IMR-90 (cell line): ENCODE results near the gene ZBED2. TPM values are rescaled to one million over a fixed set of nuclear protein-coding genes. Genes with fewer than 3 reads are reported as not detected.

Source experiments
- ATAC-seq: fragments of 200-7000 bp; cut with Tn5 transposase; 2 replicates; pipeline ENCODE4 v1.9.1; 2020; ENCODE audit warnings: low read depth, mild to moderate bottlenecking, moderate library complexity
- BruUV-seq: library from RNA; stranded (reverse); fragments of 400-500 nt; replicated peaks from 2 replicates; lab custom pipeline; 2021; lab: Mats Ljungman, UMichigan
- CTCF ChIA-PET: fragments of 300-600 bp; formaldehyde crosslinking; extraction: SDS; loops from one replicate; lab custom pipeline; 2021; ENCODE audit warnings: antibody characterized with exemption; lab: Yijun Ruan, JAX
- POLR2A ChIA-PET: fragments of 300-600 bp; sonication (Branson Sonifier 250); formaldehyde crosslinking; loops from one replicate; lab custom pipeline; 2022; ENCODE audit warnings: antibody characterized with exemption; ENCODE audit not compliant: unreplicated experiment; lab: Charles Lee
- DNase-seq: peaks from one replicate; pipeline ENCODE4 v3.0.0; 2013
- H2AFZ ChIP-seq: replicated peaks from 2 replicates; pipeline ENCODE3; 2013; ENCODE audit warnings: low read length, mild to moderate bottlenecking; ENCODE audit not compliant: poor library complexity
- H2AK5ac ChIP-seq: 2 replicates; pipeline ENCODE4 v1.6.1; 2013; ENCODE audit warnings: low read depth, low read length, inconsistent platforms
- H2AK9ac ChIP-seq: replicated peaks from 2 replicates; pipeline ENCODE3; 2013; ENCODE audit warnings: mild to moderate bottlenecking, low read depth, low read length, moderate library complexity; ENCODE audit not compliant: poor library complexity
- H2BK120ac ChIP-seq: 2 replicates; pipeline ENCODE4 v1.6.1; 2013; ENCODE audit warnings: low read depth, low read length, inconsistent platforms
- H2BK15ac ChIP-seq: 3 replicates; pipeline ENCODE4 v1.6.1; 2013; ENCODE audit warnings: low read depth, low read length, inconsistent platforms
- H2BK20ac ChIP-seq: 2 replicates; pipeline ENCODE4 v1.6.1; 2013; ENCODE audit warnings: low read depth, mild to moderate bottlenecking, inconsistent platforms, low read length, moderate library complexity
- H2BK5ac ChIP-seq: 2 replicates; pipeline ENCODE4 v1.6.1; 2013; ENCODE audit warnings: mild to moderate bottlenecking, low read depth, low read length, inconsistent platforms; ENCODE audit not compliant: poor library complexity, severe bottlenecking
- H3K14ac ChIP-seq: replicated peaks from 2 replicates; pipeline ENCODE4 v1.6.1; 2013; ENCODE audit warnings: low read depth, low read length, inconsistent platforms
- H3K18ac ChIP-seq: 2 replicates; pipeline ENCODE4 v1.6.1; 2013; ENCODE audit warnings: low read depth, low read length, control low read depth
- H3K23ac ChIP-seq: 2 replicates; pipeline ENCODE4 v1.6.1; 2013; ENCODE audit warnings: low read depth, low read length, inconsistent platforms
- H3K27ac ChIP-seq: 2 replicates; pipeline ENCODE4 v1.5.1; 2013; ENCODE audit warnings: mild to moderate bottlenecking, control low read depth, low read length; ENCODE audit not compliant: insufficient read depth
- H3K27me3 ChIP-seq: 2 replicates; pipeline ENCODE4 v1.6.1; 2013; ENCODE audit warnings: low read length; ENCODE audit not compliant: control insufficient read depth, insufficient read depth
- H3K36me3 ChIP-seq: 2 replicates; pipeline ENCODE4 v1.6.1; 2013; ENCODE audit warnings: low read length, mixed read lengths; ENCODE audit not compliant: control insufficient read depth, insufficient read depth
- H3K4ac ChIP-seq: 2 replicates; pipeline ENCODE4 v1.6.1; 2013; ENCODE audit warnings: low read depth, low read length, inconsistent platforms
- H3K4me1 ChIP-seq: 2 replicates; pipeline ENCODE4 v1.6.1; 2013; ENCODE audit warnings: low read length, mixed read lengths; ENCODE audit not compliant: control insufficient read depth, insufficient read depth
- H3K4me2 ChIP-seq: 2 replicates; pipeline ENCODE4 v1.6.1; 2013; ENCODE audit warnings: low read depth, mild to moderate bottlenecking, control low read depth, low read length, moderate library complexity
- H3K4me3 ChIP-seq: 2 replicates; pipeline ENCODE4 v1.5.1; 2013; ENCODE audit warnings: low read depth, mild to moderate bottlenecking, control low read depth, low read length, moderate library complexity; ENCODE audit not compliant: insufficient read depth
- H3K56ac ChIP-seq: 2 replicates; pipeline ENCODE4 v1.6.1; 2013; ENCODE audit warnings: low read length, inconsistent platforms; ENCODE audit not compliant: insufficient read depth; ENCODE audit errors: extremely low read depth
- H3K79me1 ChIP-seq, 2 experiments: 2 replicates each; pipeline ENCODE4 v1.6.1; 2013; ENCODE audit warnings: low read length in 2 of 2, inconsistent platforms in 1 of 2, low read depth in 1 of 2
- H3K9ac ChIP-seq: 2 replicates; pipeline ENCODE4 v1.6.1; 2013; ENCODE audit warnings: low read depth, low read length, control low read depth
- H3K9me1 ChIP-seq: 2 replicates; pipeline ENCODE4 v1.6.1; 2013; ENCODE audit warnings: low read length, inconsistent platforms; ENCODE audit not compliant: insufficient read depth
- H3K9me3 ChIP-seq: 2 replicates; pipeline ENCODE4 v1.6.1; 2013; ENCODE audit warnings: low read length; ENCODE audit not compliant: control insufficient read depth, insufficient read depth
- H4K20me1 ChIP-seq: 2 replicates; pipeline ENCODE4 v1.6.1; 2013; ENCODE audit warnings: low read length, inconsistent platforms; ENCODE audit not compliant: insufficient read depth
- H4K5ac ChIP-seq: 2 replicates; pipeline ENCODE4 v1.6.1; 2013; ENCODE audit warnings: mild to moderate bottlenecking, low read depth, low read length, control low read depth
- H4K8ac ChIP-seq, 2 experiments: 2 replicates each; pipeline ENCODE4 v1.6.1; 2013; ENCODE audit warnings: low read depth in 2 of 2, low read length in 2 of 2, control low read depth in 1 of 2, inconsistent platforms in 1 of 2
- H4K91ac ChIP-seq: 2 replicates; pipeline ENCODE4 v1.6.1; 2013; ENCODE audit warnings: low read depth, low read length, inconsistent platforms; ENCODE audit not compliant: insufficient read depth
- BHLHE40 ChIP-seq: fragments of 150-350 bp; IDR thresholded peaks from 2 replicates; pipeline ENCODE4 v1.6.1; 2016; ENCODE audit warnings: mild to moderate bottlenecking, low read depth, low read length
- CEBPB ChIP-seq: IDR thresholded peaks from 2 replicates; pipeline ENCODE4 v1.6.1; 2012; ENCODE audit warnings: low read depth, low read length, improper control_type of control experiment
- CHD1 ChIP-seq: IDR thresholded peaks from 2 replicates; pipeline ENCODE4 v1.6.1; 2012; ENCODE audit warnings: low read depth, low read length, improper control_type of control experiment
- FOS ChIP-seq: fragments of 150-350 bp; IDR thresholded peaks from 2 replicates; pipeline ENCODE4 v1.6.1; 2016; ENCODE audit warnings: low read depth, low read length
- MAFK ChIP-seq: IDR thresholded peaks from 2 replicates; pipeline ENCODE4 v1.6.1; 2012; ENCODE audit warnings: low read depth, low read length, improper control_type of control experiment
- MAZ ChIP-seq: IDR thresholded peaks from 2 replicates; pipeline ENCODE4 v1.6.1; 2012; ENCODE audit warnings: low read depth, mild to moderate bottlenecking, low read length, improper control_type of control experiment, moderate library complexity, borderline replicate concordance
- MXI1 ChIP-seq: IDR thresholded peaks from 2 replicates; pipeline ENCODE4 v1.6.1; 2012; ENCODE audit warnings: low read depth, mild to moderate bottlenecking, low read length, moderate library complexity, borderline replicate concordance
- NFE2L2 ChIP-seq: fragments of 150-350 bp; IDR thresholded peaks from 2 replicates; pipeline ENCODE4 v1.6.1; 2016; ENCODE audit warnings: low read depth, mild to moderate bottlenecking, low read length
- POLR2A ChIP-seq: IDR thresholded peaks from 2 replicates; pipeline ENCODE4 v1.6.1; 2012; ENCODE audit warnings: mild to moderate bottlenecking, low read depth, low read length
- RAD21 ChIP-seq: IDR thresholded peaks from 2 replicates; pipeline ENCODE4 v1.6.1; 2012; ENCODE audit warnings: low read length, improper control_type of control experiment
- RCOR1 ChIP-seq: IDR thresholded peaks from 2 replicates; pipeline ENCODE4 v1.6.1; 2012; ENCODE audit warnings: mild to moderate bottlenecking, low read length, improper control_type of control experiment; ENCODE audit not compliant: insufficient replicate concordance
- RFX5 ChIP-seq: IDR thresholded peaks from 2 replicates; pipeline ENCODE4 v1.8.0; 2012; ENCODE audit warnings: low read depth, mild to moderate bottlenecking, low read length, moderate library complexity
- SMC3 ChIP-seq: fragments of 150-350 bp; IDR thresholded peaks from 2 replicates; pipeline ENCODE4 v1.6.1; 2016; ENCODE audit warnings: low read depth, mild to moderate bottlenecking, antibody characterized with exemption, low read length, moderate library complexity
- WGBS, 2 experiments: methylation state at CpG; one replicate each; pipeline versions ENCODE4 v1.1.5 to v1.1.7; 2013; ENCODE audit warnings: missing lambda C conversion rate in 2 of 2; ENCODE audit not compliant: insufficient read length in 1 of 2; ENCODE audit errors: extremely low coverage in 2 of 2; 5-methylcytosine and 5-hydroxymethylcytosine counted together
- dilution Hi-C: fragments of 300-500 bp; cut with HindIII; formaldehyde crosslinking; loops from one replicate; pipeline ENCODE4 v1.14.3; 2018; ENCODE audit warnings: low sequenced_read_pairs; ENCODE audit not compliant: unreplicated experiment
- in situ Hi-C: fragments of 300-500 bp; cut with MboI; formaldehyde crosslinking; loops from 3 replicates; pipeline ENCODE4 v1.14.3; 2019; ENCODE audit warnings: low sequenced_read_pairs, inconsistent platforms, mixed read lengths
- intact Hi-C: fragments of 100-400 bp; cut with micrococcal nuclease; formaldehyde crosslinking; loops from 2 replicates; pipeline ENCODE4 v1.10.0; 2022
- polyA plus RNA-seq, 3 experiments: library from polyadenylated mRNA; depleted of rRNA; stranded (reverse); fragments of >200 nt; gene quantifications; 2 replicates each; pipeline ENCODE4 v1.2.3, GENCODE V29; 2012; ENCODE audit warnings: low replicate concordance in 1 of 3
- total RNA-seq: library from RNA; depleted of rRNA; stranded (reverse); fragments of >200 nt; gene quantifications from 2 replicates; pipeline ENCODE4 v1.2.3, GENCODE V29; 2012
- TF ChIP-seq, protein P1 (sequence below): conservative IDR thresholded peaks from 2 replicates; pipeline ENCODE4 v1.5.1; 2012; ENCODE audit warnings: mild to moderate bottlenecking, low read depth, low read length, improper control_type of control experiment
- TF ChIP-seq, protein P2 (sequence below): fragments of 150-350 bp; IDR thresholded peaks from 2 replicates; pipeline ENCODE4 v1.6.1; 2017; ENCODE audit warnings: mild to moderate bottlenecking, antibody characterized with exemption, low read length, low read depth
- TF ChIP-seq, protein P3 (sequence below): fragments of 150-350 bp; IDR thresholded peaks from 2 replicates; pipeline ENCODE4 v1.6.1; 2016; ENCODE audit warnings: low read depth, mild to moderate bottlenecking, low read length, moderate library complexity, borderline replicate concordance

The ZBED2 gene
- total and polyA plus RNA-seq, 2 of the 4 experiments (the other 2 are of a cell fraction): 0.51 to 0.72 TPM

GRCh38 chr3:111608383-111608782 lies 13.2 kb upstream of the ZBED2 start:
- Histone ChIP-seq H2BK120ac (peak overlapping the region; percentile 62; the same call in 1 of the 2 replicates), H3K9ac (no peak overlapping the region), H3K27me3 (no peaks in the 10 kb centered on the region), H3K9me3 (no peaks in the 10 kb centered on the region), H3K4me2 (no peak overlapping the region; the same call in 1 of the 2 replicates), H3K14ac (0 out of 2 replicates have a peak overlapping the region, but pooled peaks have one; percentile 65), H3K27ac (no peak overlapping the region), H4K20me1 (no peaks in the 10 kb centered on the region), H3K9me1 (no peaks in the 10 kb centered on the region), H4K5ac (peak overlapping the region; percentile 82; the same call in 1 of the 2 replicates), H3K56ac (no peak overlapping the region), H2BK15ac (peak overlapping the region; percentile 91; the same call in 2 of the 3 replicates), H3K36me3 (no peaks in the 10 kb centered on the region), H3K4ac (peak overlapping the region; percentile 76; the same call in 1 of the 2 replicates), H3K23ac (no peak overlapping the region), H3K4me3 (no peak overlapping the region), H2AK9ac (no peak overlapping the region), H2BK5ac (peak overlapping the region; percentile 77), H3K79me1 (no peaks in the 10 kb centered on the region), H4K91ac (no peak overlapping the region), H2AK5ac (0 out of 2 replicates have a peak overlapping the region, but pooled peaks have one; percentile 10), H3K4me1 (peaks cover 6% of the 10 kb centered on the region), H4K8ac (peak overlapping the region in 1 of 2 experiments; percentile 55; a peak in 3 of 4 replicates), H3K18ac (peak overlapping the region; percentile 93; the same call in 1 of the 2 replicates), H2BK20ac (peak overlapping the region; percentile 65; the same call in 1 of the 2 replicates), H2AFZ (no peak overlapping the region)
- 0 out of 2 replicates have a peak, but pooled peaks have one; percentile 18 for ATAC-seq
- in situ Hi-C loops: no loop called here
- no peak for DNase-seq
- WGBS, 2 experiments: no CpG with 5 or more reads among the region's 2 CpGs
- intact Hi-C loops: no loop called here
- ChIA-PET CTCF (no interaction called here), POLR2A (no interaction called here)
- BruUV-seq: no TSS peak
- dilution Hi-C loops: no loop called here
- no peak for TF ChIP-seq BHLHE40
- TF ChIP-seq, protein P1, sequence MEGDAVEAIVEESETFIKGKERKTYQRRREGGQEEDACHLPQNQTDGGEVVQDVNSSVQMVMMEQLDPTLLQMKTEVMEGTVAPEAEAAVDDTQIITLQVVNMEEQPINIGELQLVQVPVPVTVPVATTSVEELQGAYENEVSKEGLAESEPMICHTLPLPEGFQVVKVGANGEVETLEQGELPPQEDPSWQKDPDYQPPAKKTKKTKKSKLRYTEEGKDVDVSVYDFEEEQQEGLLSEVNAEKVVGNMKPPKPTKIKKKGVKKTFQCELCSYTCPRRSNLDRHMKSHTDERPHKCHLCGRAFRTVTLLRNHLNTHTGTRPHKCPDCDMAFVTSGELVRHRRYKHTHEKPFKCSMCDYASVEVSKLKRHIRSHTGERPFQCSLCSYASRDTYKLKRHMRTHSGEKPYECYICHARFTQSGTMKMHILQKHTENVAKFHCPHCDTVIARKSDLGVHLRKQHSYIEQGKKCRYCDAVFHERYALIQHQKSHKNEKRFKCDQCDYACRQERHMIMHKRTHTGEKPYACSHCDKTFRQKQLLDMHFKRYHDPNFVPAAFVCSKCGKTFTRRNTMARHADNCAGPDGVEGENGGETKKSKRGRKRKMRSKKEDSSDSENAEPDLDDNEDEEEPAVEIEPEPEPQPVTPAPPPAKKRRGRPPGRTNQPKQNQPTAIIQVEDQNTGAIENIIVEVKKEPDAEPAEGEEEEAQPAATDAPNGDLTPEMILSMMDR: no peak
- no peak for TF ChIP-seq MAFK
- TF ChIP-seq SMC3: no peak
- TF ChIP-seq CHD1: no peak
- no peak for TF ChIP-seq RAD21
- TF ChIP-seq RCOR1: no peak
- TF ChIP-seq CEBPB: no peak
- no peak for TF ChIP-seq RFX5
- TF ChIP-seq NFE2L2: no peak
- TF ChIP-seq MAZ: no peak
- no peak for TF ChIP-seq MXI1
- TF ChIP-seq, protein P2, sequence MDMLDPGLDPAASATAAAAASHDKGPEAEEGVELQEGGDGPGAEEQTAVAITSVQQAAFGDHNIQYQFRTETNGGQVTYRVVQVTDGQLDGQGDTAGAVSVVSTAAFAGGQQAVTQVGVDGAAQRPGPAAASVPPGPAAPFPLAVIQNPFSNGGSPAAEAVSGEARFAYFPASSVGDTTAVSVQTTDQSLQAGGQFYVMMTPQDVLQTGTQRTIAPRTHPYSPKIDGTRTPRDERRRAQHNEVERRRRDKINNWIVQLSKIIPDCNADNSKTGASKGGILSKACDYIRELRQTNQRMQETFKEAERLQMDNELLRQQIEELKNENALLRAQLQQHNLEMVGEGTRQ: no peak
- TF ChIP-seq, protein P3, sequence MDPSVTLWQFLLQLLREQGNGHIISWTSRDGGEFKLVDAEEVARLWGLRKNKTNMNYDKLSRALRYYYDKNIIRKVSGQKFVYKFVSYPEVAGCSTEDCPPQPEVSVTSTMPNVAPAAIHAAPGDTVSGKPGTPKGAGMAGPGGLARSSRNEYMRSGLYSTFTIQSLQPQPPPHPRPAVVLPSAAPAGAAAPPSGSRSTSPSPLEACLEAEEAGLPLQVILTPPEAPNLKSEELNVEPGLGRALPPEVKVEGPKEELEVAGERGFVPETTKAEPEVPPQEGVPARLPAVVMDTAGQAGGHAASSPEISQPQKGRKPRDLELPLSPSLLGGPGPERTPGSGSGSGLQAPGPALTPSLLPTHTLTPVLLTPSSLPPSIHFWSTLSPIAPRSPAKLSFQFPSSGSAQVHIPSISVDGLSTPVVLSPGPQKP: no peak
- no peak for TF ChIP-seq FOS
- TF ChIP-seq POLR2A: no peak
